Measurements from ENCODE around the gene PIP4K2B.

DNA sequence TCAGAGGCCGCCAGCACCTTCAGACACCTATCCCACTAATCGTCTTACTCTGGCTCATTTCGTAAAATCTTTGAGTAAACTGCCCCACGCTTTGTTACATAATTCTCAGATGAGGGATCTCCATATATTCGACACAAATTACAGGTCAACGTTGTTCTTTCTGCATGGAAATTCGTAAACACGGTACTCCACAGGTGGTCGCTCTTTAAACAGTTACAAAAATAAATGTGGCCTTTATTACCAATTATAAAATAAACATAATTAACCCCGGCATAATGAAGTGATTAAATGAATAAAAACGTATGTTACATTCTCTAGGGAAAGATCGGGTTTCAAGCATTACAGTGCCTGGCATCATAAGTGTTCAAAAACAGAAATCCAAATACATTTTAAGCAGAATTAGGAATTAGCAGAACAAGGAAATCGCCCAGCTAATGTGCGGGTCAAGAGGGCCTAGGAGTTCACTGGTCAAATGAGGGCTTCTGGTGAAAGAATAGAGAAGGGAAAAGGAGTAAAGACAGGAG is 943 bp upstream of the PIP4K2B start:
- TF ChIP-seq, protein P1, sequence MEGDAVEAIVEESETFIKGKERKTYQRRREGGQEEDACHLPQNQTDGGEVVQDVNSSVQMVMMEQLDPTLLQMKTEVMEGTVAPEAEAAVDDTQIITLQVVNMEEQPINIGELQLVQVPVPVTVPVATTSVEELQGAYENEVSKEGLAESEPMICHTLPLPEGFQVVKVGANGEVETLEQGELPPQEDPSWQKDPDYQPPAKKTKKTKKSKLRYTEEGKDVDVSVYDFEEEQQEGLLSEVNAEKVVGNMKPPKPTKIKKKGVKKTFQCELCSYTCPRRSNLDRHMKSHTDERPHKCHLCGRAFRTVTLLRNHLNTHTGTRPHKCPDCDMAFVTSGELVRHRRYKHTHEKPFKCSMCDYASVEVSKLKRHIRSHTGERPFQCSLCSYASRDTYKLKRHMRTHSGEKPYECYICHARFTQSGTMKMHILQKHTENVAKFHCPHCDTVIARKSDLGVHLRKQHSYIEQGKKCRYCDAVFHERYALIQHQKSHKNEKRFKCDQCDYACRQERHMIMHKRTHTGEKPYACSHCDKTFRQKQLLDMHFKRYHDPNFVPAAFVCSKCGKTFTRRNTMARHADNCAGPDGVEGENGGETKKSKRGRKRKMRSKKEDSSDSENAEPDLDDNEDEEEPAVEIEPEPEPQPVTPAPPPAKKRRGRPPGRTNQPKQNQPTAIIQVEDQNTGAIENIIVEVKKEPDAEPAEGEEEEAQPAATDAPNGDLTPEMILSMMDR (IDR thresholded peaks at IDR 0.05; ENCODE audit: low read depth, low read length): no peak
- no peak for TF ChIP-seq MYC (IDR thresholded peaks at IDR 0.05; ENCODE audit: low read depth, low read length)
